Islet precursor cell (in vitro differentiated cells): ENCODE results near the gene ACTR3C.
A peak's percentile ranks its signal among the peaks of the same experiment; 100 is the strongest.
"Not testable (repeated sequence)": the region's sequence is repeated elsewhere in the genome, so short reads cannot be mapped to it uniquely, and the experiment has no call there.

Experiments used
- DNase-seq: peaks from one replicate; pipeline ENCODE4 v3.0.0-alpha.2; 2018

Gene ACTR3C

DNA sequence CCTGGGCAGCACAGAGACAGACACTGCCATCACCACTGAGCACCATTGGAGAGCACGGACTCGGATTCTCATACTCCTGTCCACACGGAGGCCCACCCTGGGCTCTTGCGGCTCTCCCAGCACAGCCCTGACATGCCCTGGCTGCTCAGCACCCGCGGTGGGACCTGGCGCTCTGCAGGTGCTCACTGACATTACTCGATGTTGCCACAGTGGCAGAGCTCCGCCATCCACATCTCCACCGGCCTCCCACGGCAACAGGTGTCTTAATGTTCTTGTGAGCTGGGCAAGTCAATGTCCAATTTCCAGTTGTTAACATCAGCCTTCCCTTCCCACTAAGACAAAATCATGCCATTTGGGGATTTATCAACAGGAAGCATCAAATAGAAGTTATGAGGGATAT, 45.0 kb downstream of the ACTR3C start:
- not testable (repeated sequence) for DNase-seq

DNA sequence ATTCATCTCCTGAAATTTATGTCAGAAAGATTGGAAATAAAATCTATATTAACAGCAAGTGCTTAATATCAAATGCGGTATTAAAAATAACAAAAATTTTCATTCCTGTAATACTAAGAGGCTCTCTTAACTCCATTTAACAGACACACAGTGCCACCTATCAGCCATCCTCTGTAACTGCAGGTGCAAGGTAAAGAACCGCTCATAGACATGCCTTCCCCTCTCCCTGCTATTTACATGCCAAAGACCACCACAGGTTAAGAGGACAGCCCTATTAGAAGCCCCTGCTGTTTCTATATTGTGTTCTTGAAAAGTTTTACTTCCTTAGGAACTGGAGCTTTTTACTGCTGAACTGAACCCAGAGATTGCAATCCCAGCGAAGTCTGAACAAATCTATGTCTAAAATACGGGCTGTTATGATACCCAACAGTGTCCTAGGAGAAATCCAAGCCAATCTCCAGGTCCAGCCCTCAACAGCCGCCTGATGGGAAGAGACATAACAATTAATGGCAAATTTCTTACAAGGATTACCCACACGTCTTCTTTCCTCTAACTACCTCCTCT, 47.1 kb downstream of the ACTR3C start:
- not testable (repeated sequence) for DNase-seq

DNA sequence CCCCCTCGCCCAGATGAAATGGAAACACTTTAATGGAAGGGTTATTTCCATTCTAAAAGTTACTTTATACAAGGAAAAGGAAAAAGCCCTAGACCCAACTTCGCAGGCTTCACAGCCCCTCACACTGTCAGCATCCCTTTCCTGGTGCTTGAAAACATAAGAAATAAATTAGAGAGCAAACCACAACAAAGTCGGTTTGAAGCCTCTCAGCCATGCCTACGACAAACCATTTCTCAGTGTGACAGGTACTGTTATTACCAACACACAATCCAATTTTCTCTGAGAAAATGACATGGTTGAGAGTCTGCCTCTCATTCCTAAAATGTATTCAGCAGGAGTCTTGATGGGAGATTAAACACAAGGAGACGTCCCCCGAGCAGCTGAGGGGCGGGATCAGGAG, 51.4 kb downstream of the ACTR3C start:
- not testable (repeated sequence) for DNase-seq

DNA sequence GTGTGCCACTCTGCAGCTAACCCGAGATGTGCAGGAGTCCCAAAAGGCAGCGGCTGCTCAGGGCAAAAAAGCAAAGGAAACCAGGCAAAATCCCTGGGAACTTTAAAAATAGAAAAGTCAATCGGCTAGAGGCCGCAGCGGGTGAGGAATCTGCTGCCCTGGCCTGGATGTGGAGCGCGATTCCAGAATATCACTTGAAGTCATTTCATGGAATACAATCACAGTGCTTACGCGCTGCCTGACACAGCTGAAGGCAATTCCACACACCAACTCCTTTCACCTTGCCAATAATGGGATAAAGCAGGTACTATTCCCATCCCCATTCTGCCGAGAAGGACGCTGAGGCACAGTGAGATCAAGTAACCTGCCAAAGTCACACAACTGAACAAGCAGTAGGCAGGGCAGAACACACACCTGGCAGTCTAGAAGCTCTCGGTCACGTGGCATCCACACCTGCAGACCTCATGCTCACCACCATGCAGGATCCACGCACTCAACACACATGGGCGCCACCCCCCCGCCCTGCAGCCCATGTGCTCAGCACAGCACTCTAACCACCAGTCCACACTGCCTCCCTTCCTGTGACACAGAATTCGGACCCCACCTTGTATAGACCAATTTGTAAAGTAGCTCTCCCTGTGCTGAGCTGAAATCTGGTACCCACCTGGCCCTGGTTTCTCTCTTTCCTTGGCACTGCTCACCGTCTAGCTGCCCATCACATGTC, 53.1 kb downstream of the ACTR3C start:
- DNase-seq = not testable (repeated sequence)

DNA sequence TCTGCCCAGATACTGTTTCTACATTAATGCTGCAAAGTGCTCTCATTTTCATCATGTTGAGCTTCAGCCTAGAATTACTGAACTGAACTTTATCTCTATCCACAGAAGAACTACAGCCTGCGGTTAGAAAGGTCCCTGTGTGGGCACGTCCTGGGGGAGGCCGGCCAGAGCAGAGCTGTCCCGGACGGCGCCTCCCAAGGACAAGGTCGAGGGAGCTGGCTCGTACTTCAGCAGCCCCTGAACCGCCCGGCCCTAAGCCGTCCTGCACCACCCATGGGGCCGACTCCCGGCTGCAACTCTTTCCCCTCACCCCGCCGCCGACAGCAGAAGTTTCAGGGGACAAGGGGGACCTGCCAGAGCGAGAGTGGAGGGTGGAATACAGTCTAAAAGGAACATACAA, 54.5 kb downstream of the ACTR3C start:
- DNase-seq = not testable (repeated sequence)

DNA sequence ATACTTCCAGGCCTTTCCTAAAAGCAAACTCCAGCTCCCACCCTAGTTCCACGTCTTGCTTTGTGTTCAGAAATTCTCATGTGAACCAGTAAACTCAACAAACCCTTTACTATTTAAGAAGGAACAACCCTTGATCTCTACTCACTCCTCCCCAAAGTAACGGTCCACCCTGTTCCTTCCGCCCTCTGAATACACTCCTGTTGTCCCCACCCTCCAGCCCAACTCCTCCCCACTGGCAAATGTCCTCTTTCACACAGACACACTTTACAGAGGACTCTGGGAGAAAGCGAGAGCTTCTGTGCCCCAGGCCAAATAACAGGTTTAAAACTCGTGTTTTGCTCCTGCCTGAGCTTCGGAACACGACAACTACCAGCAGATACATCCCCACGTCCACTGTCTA, 55.1 kb downstream of the ACTR3C start:
- DNase-seq = not testable (repeated sequence)

DNA sequence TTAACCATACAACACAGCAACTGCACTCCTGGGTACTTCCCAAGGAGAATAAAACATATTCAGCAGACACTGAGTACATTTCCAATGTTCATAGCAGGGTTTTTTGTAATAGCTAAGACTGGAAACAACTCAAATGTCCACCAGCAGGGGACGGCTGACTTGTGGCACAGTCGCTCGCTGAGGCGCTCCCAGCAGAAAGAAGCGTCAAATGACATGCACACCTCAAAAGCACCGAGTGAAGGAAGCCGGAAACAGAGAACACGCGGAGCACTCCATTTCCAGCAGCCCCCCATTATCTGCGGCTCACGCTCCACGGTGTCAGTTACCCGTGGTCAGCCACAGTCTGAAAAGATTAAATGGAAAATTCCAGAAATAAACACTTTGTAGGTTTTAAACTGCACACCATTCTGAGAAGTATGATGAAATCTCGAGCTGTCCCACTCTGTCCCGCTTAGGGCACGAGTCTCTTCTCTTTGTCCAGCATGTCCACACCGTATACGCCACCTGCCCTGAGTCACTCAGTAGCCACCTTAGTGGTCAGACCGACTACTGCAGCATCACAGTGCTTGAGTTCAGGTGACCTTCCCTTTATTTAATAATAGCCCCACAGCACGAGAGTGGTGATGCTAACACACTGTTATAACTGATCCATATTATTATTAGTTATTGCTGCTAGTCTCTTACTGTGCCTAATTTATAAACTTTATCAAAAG, 56.2 kb downstream of the ACTR3C start:
- not testable (repeated sequence) for DNase-seq

DNA sequence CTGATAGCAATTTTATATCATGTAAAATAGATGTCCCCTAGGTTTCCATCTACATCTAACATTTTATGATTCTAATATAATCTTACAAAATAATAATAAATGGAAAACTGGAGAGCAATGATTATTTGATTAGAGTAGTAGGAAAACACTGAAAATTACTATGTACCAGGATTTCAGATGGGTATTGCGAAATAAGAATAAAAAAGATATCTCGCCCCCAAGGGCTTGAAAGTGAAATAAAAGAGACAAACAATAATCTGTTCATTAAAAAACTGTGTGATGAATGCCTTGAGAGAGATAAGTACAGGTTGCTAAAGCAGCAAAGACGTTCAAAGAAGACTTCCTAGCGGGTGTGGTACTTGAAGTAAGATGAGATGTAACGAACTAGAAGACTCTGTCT, 60.7 kb downstream of the ACTR3C start:
- not testable (repeated sequence) for DNase-seq

DNA sequence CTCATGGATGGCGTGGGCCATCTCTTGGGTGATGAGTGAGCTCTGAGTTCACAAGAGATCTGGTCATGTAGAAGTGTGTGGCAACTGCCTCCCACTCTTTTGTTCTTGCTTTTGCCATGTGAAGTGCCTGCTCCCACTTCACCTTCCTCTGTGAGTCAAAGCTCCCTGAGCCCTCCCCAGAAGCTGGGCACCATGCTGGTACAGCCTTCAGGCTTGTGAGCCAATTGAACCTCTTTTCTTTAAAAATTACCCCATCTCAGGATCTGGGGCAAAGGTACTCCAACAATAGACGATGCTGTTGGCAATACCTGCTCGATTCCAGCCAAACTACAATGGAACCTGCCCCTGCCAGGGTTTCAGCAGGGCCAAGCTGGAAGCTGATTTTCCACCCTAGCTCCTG, 75.6 kb downstream of the ACTR3C start:
- not testable (repeated sequence) for DNase-seq

DNA sequence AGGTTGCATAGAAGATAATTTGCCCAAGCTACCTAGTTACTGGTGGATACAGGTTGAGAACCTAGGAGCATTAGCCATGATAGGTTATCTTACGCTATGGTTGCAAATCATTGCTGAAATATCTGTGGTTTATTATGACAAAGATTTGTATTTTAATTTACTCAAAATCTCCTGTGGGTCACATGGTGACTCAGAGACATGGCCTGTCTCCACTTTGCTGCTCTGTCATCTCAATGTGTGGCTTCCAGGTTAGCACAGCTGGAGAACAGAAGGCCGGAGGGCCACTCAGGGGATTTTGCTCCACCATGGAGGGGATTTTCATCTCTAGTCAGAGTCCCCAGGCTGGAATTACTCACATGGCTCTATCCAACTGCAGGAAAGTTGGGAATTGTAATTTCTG, 78.1 kb downstream of the ACTR3C start:
- DNase-seq = not testable (repeated sequence)

DNA sequence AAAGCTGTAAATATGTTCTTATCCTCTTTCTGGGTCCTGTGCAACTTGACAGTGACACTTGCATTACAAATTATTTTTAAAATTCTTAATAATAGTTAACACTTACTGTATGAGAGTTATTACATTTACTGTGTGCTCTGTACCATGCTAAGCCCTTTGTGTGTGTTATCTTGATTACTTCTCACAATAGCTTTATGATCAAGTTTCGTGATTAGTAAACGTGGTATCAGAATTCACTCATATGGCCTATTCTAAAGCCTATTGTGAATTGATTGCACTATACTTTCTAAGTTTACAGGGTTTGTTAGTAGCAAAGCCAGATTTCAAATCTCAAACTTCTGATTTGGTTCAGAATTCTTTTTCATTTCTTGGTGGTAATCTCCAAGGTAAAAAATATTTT, 80.4 kb downstream of the ACTR3C start:
- DNase-seq = not testable (repeated sequence)

DNA sequence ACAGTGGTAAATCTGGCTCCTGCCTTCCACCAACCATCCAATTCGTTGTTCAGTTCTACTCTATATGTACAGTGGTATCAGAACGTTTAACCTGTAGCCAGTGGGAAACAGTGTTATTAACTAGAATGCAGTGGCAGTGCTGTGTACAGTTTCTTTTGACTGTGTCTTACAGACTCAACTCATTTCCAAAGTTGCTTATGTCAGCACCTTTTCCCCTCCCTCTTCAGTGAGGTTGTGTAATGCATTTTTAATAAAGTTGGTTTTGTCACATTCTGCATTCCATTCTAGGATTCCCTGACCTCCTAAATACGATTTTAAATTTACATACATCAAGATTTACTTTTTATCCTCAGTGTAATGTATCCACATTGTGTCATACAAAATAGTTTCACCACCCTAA, 97.9 kb downstream of the ACTR3C start:
- DNase-seq = not testable (repeated sequence)

DNA sequence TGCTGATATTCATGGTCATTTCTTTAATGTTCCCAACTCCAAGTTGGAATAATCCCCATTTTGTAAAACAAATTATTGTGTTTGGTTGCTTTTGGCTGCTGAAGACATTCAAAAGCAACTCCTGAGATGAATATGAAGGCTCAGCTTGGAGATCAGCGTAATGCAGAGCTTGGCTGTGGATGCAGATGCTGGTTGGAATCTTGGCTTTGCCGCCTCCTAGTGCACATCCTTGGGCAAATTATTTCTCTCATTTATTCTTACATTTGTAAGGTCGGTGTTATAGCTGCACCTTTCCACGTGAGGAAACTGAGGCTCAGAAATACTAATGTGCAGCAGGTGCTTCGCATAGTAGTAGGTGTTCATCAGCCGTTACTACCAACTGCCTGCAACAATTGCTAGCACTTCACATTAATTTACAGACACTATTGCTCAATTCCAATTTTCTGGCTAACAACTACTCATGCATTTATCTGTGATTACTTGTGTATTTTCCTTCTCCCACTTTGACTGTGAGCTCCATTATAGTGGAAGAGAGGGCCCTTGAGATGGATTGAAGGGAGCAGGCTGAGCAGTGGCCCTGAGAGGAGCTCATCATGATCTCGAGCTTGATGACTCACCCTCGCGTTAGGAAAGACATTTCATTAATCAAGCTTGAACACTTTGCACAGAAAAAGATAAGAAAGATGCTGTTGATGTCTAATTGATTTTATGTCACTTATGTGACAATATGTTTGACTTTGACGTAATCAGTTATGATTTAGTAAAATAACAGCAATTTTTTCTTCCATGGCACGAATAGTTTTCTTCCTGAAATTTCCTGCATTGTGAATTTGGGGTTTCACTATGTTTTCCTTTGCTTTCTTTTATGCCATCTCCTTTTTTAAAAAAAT, 101.0 kb downstream of the ACTR3C start:
- peak; percentile 46 for DNase-seq

DNA sequence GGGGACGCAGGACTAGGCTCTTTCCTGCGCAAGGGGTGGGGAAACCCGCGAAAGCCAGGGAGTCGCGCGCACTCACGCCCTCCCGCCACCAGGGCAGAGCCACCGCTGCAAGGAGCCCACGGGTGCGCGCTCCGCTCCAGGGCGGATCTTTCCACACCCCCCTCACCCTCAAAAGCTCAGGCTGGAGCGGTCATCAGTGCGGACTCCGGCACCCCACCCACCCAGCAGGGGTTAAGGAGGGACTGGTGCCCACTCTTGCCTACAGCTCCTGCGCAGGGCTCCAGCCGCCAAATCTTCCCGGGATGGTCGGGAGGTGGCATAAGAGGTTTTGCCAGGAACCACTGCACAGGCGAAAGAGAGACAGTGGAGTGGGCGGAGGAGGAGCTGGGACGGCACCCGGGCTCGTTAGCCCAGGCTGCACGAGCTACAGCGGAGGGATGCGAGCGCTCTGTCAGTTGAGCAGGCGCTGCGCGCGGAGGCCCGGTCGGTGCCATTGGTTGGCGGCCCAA, 102.6 kb downstream of the ACTR3C start:
- peak; percentile 49 for DNase-seq

DNA sequence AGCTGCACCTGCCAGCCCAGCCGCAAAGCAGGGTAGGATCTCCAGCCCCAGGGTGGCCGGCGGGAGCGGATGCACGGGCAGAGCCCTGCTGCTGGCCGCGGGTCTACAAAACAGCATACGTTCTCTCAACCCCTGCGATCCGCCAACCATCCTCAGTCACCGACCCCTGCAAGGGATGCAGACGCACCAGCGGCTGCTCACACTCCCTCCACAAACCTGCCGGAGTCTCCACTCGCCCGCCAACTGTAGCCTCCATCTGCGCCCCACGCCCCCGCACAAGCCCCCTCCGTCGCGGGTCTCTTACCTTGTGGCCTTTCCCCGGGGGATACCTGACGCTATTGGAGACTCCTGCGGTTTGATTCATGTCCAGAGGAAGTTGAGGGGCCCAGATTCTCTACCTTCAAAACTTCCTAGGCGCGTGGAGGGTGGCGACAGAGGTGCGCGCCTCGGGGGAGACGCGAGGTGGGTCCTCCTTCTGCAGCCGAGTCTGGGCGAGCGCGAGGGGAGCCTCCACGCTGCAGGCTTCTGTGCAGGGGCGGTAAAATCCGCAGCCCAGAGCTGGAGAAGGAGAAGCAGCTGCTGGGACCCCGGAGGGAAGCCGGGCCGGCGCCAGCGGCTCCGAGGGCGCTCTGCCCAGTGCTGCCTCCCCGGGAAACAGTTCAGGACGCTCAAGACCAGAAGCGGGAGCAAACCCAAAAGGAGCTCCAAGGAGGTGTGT, 103.2 kb downstream of the ACTR3C start:
- peak; percentile 48 for DNase-seq

DNA sequence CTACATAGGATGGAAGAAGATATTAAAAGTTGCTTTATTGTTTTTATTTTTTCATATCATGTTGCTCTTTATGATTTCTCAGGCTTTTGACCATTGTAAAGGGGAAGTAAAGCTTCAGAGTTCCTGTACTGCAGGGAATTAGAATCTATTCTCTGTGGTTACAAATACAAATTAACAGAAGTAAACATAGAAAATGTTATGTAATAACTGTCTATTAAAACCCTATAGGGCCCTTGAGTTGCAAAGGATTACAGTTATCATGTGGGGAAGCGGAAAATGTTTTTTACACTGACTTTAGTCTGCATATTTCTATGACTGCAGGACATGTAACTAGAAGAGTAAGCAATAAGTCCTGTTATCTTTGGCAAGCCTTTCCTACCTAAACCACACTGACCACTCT, 116.5 kb downstream of the ACTR3C start:
- not testable (repeated sequence) for DNase-seq

DNA sequence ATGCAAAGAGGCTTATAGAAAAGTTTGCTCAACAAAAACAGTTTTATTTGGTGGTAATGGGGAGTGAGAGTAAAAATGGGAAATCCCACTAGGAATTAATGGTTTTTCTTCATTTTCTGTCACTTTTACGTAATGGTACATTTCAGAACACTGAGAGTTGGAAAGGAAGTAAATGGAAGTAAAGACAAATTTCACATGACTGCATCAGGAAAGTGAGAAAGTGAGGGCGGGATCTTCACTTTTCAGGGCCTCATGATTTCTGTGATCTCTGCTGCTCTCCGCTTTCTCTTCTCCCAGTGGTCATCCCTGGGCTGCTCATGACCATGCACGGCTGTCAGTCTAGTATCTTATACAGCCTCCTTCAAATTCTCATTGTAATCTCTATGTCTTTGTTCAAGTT, 117.5 kb downstream of the ACTR3C start:
- not testable (repeated sequence) for DNase-seq

DNA sequence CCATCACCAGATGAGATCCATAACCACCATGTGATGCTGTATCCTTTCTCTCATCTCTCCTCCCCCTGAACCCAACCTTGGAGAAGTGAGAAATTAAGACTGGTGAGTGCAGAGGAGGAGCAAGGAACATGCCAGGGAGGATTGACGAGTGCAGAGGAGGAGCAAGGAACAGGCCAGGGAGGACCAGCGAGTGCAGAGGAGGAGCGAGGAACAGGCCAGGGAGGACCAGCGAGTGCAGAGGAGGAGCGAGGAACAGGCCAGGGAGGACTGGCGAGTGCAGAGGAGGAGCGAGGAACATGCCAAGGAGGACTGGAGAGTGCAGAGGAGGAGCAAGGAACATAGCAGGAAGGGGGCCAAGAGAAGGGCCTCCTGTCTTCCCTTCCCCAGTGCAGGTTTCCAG, 118.8 kb downstream of the ACTR3C start:
- DNase-seq = not testable (repeated sequence)

DNA sequence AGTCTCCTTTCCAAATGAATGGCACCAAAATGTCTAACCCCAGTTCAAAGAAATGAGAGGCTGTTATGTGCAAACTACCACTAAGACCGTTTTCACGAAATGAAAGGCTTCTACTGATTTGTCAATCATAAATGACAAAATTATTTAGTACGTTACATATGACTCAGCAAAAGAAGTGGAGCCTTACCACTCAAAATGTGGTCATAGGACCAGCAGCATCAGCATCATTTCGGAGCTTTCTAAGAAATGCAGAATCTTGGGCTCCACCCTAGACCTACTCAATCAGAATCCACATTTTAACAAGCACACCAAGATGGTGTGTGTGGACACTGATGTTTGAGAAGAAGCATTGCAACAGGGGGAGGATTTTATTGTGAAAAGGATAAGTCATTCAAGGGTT, 120.5 kb downstream of the ACTR3C start:
- not testable (repeated sequence) for DNase-seq
